ENCODE measurements around the gene KYAT1. TPM values are rescaled to one million over a fixed set of nuclear protein-coding genes. Genes with fewer than 3 reads are reported as not detected.
"Not testable (repeated sequence)": the region's sequence is repeated elsewhere in the genome, so short reads cannot be mapped to it uniquely, and the experiment has no call there.

Gene KYAT1
- total RNA-seq, 2 donors from 2014 or later = 4.8 to 5.7 TPM

DNA sequence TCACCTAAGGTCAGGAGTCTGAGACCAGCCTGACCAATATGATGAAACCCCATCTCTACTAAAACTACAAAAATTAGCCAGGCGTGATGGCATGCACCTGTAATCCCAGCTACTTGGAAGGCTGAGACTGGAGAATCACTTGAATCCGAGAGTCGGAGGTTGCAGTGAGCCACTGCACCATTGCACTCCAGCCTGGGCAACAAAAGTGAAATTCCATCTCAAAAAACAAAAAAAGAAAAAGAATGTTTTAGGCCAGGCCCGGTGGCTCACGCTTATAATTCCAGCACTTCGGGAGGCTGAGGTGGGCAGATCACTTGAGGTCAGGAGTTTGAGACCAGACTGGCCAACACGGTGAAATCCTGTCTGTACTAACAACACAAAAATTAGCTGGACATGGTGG, 23.3 kb downstream of the KYAT1 start:
- not testable (repeated sequence) for H3K4me3 Mint-ChIP-seq; DNase-seq; H3K9me3 ChIP-seq (ENCODE audit: control insufficient read depth, low read length, poor library complexity, severe bottlenecking); H3K27me3 Mint-ChIP-seq; H3K27ac Mint-ChIP-seq; H3K4me1 Mint-ChIP-seq; ATAC-seq; H3K36me3 Mint-ChIP-seq (ENCODE audit: low read depth)

DNA sequence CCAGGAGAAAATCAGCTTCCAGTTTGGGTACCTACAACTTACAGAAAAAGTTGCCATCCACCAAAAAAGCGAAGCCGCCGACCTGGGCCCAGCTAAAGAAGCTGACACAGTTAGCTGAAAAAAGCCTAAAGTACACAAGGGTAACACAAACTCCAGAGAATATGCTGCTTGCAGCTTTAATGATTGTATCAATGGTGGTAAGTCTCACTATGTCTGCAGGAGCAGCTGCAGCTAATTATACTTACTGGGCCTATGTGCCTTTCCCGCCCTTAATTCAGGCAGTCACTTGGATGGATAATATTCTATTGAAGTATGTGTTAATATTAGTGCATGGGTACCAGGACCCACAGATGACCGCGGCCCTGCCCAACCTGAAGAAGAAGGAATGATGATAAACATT, 27.3 kb downstream of the KYAT1 start:
- not testable (repeated sequence) for DNase-seq; H3K4me3 Mint-ChIP-seq; H3K27ac Mint-ChIP-seq; H3K4me1 Mint-ChIP-seq; H3K27me3 Mint-ChIP-seq; H3K36me3 Mint-ChIP-seq (ENCODE audit: low read depth); H3K9me3 ChIP-seq (ENCODE audit: control insufficient read depth, low read length, poor library complexity, severe bottlenecking); ATAC-seq

DNA sequence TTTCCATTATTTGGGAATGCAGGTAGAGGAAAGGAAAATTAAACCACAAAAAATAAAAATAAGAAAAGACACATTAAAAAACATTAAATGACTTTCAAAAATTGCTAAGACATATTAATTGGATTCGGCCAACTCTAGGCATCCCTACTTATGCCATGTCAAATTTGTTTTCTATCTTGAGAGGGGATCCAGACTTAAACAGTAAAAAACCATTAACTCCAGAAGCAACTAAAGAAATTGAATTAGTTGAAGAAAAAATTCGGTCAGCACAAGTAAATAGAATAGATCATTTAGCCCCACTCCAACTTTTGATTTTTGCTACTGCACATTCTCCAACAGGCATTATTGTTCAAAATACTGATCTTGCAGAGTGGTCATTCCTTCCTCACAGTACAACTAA, 29.1 kb downstream of the KYAT1 start:
- H3K36me3 Mint-ChIP-seq (ENCODE audit: low read depth); DNase-seq; H3K9me3 ChIP-seq (ENCODE audit: control insufficient read depth, low read length, poor library complexity, severe bottlenecking); H3K27me3 Mint-ChIP-seq; ATAC-seq; H3K27ac Mint-ChIP-seq; H3K4me3 Mint-ChIP-seq; H3K4me1 Mint-ChIP-seq: not testable (repeated sequence)

DNA sequence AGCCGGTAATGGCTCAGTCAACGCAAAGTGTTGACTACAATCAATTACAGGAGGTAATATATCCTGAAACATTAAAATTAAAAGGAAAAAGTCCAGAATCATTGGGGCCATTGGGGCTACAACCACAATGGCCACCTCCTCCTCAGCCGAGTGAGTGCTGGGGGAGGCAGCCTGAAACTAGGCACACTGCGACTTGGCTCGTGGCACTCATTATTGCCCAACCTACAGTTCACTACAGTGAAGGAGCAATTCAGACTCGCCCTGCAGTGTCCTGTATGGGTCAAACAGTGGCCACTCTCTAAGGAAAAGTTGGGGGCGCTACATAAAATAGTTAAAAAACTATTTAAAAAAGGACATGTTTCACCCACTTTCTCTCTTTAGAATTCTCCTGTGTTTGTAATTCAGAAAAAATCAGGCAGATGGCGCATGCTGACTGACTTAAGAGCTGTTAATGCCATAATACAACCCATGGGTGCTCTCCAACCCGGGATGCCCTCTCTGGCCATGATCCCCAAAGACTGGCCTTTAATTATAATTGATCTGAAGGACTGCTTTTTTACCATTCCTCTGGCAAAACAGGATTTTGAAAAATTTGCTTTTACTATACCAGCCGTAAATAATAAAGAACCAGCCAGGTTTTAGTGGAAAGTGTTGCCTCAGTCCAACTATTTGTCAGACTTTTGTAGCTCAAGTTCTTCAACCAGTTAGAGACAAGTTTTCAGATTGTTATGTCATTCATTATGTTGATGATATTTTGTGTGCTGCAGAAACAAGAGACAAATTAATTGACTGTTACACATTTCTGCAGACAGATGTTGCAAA, 29.8 kb downstream of the KYAT1 start:
- ATAC-seq; H3K27me3 Mint-ChIP-seq; H3K4me1 Mint-ChIP-seq; H3K9me3 ChIP-seq (ENCODE audit: control insufficient read depth, low read length, poor library complexity, severe bottlenecking); DNase-seq; H3K36me3 Mint-ChIP-seq (ENCODE audit: low read depth); H3K27ac Mint-ChIP-seq; H3K4me3 Mint-ChIP-seq: not testable (repeated sequence)

DNA sequence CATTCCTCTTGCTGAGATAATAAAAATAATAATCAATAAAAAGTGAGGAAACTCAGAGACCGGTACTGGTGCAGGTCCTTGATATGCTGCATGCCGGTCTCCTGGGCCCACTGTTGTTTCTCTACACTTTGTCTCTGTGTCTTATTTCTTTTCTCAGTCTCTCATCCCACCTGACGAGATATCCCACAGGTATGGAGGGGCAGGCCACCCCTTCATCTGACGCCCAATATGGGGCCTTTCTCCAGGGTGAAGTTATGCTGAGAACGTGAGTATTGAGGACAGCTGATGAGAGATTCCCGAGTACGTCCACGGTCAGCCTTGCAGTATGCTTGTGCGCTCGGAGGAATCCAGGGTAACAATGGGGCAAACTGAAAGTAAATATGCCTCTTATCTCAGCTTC, 30.7 kb downstream of the KYAT1 start:
- H3K27me3 Mint-ChIP-seq; H3K4me1 Mint-ChIP-seq; DNase-seq; H3K27ac Mint-ChIP-seq; H3K4me3 Mint-ChIP-seq; ATAC-seq; H3K9me3 ChIP-seq (ENCODE audit: control insufficient read depth, low read length, poor library complexity, severe bottlenecking); H3K36me3 Mint-ChIP-seq (ENCODE audit: low read depth): not testable (repeated sequence)

DNA sequence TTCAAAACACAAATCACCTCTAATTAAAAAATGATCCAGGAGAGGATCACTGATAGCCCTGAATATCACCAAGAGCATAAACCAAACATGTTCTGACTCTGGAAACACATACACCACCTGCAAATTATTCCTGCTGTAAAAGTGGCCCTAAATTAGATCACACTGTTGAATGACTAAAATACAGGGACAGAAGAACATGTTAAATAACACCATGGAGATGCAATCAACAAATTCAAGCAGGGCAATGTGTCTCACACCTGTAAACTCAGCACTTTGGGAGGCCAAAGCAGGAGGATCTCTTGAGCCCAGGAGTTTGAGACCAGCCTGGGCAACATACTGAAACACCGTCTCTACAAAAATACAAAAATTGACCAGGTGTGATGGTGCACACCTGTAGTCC, 33.9 kb downstream of the KYAT1 start:
- Mint-ChIP-seq H3K4me3 (no peak overlapping the region), H3K27ac (no peak overlapping the region), H3K27me3 (no peaks in the 10 kb centered on the region), H3K36me3 (ENCODE audit: low read depth) (no peaks in the 10 kb centered on the region), H3K4me1 (no peaks in the 10 kb centered on the region)
- H3K9me3 ChIP-seq (ENCODE audit: control insufficient read depth, low read length, poor library complexity, severe bottlenecking) = no peaks in the 10 kb centered on the region
- ATAC-seq (no peak), DNase-seq (no peak)

DNA sequence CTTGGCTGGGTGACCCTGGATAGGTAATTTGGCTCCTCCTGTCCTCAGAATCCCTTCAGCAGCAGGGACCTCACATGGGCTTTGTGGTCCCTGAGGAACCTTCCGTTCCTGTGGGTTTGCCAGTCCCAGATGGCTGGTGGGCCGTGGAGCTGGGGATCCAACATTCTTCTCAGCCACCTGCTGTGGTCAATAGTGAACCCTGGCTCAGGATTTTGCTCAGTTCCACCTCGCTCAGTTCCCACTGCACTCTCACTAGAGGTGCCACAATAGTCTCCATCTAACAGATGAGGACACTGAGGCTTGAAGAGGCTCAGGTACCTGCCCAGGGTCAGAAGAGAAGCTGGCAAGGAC, 35.1 kb downstream of the KYAT1 start:
- H3K9me3 ChIP-seq (ENCODE audit: control insufficient read depth, low read length, poor library complexity, severe bottlenecking) = no peaks in the 10 kb centered on the region
- no peak for ATAC-seq
- Mint-ChIP-seq H3K36me3 (ENCODE audit: low read depth) (peaks cover 2% of the 10 kb centered on the region), H3K27me3 (no peaks in the 10 kb centered on the region), H3K27ac (no peak overlapping the region), H3K4me3 (no peak overlapping the region), H3K4me1 (peaks cover 2% of the 10 kb centered on the region)
- no peak for DNase-seq

DNA sequence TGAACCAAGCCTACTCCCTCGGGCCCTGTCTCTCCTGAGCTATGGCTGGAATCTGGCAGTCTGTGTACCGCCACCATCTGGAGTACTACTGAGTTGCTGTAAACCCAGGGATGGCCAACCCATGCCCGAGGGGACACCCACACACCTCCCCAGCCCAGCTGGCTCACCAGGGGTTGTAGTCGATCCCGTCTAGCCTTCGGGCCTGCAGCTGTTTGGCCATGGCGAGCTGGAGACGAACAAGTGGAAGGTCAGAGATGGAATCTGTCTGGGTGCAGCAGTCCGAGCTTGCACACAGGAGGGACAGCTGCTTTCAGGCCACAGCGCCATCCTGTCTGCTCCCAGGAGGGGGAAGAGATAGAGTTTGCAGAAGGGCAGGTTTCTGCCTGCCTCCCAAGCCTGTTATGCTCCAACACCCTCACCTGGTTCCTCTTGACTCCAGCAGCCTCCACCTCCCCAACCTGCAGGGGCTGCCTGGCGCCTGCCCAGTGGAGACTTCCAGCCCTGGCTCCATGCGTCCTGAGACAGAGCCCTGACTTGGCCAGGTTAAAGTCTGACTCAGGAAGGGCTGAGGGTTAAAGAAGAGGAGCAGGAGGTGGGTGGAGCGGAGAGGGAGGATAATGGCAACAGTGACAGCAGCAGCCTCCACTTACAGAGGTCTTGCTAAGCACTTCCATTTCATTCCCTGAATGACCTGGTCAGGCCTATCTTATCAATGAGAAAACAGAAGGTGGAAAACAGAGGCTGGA, 36.4 kb downstream of the KYAT1 start:
- no peaks in the 10 kb centered on the region for H3K9me3 ChIP-seq (ENCODE audit: control insufficient read depth, low read length, poor library complexity, severe bottlenecking)
- H3K4me3 Mint-ChIP-seq = no peak overlapping the region
- no peak overlapping the region for H3K27ac Mint-ChIP-seq
- ATAC-seq (no peak), DNase-seq (no peak)
- H3K36me3 Mint-ChIP-seq (ENCODE audit: low read depth) = peaks cover 2% of the 10 kb centered on the region
- H3K27me3 Mint-ChIP-seq = no peaks in the 10 kb centered on the region
- peaks cover 2% of the 10 kb centered on the region for H3K4me1 Mint-ChIP-seq

DNA sequence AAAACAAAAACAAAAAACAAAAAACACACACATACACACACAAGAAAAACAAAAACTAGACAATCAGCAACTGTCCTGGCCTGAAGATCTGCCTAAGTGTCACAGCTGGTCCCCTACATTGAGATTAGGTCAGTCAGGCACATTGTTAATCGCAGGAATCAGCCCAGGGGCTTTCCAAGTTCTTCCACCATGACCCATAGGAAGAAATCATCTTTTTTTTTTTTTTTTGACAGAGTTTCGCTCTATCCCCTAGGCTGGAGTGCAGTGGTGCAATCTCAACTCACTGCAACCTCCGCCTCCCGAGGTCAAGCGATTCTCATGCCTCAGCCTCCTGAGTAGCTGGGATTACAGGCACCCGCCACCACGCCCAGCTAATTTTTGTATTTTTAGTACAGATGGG, 38.6 kb downstream of the KYAT1 start:
- not testable (repeated sequence) for H3K27ac Mint-ChIP-seq; H3K9me3 ChIP-seq (ENCODE audit: control insufficient read depth, low read length, poor library complexity, severe bottlenecking); H3K27me3 Mint-ChIP-seq; ATAC-seq; H3K4me1 Mint-ChIP-seq; DNase-seq; H3K4me3 Mint-ChIP-seq; H3K36me3 Mint-ChIP-seq (ENCODE audit: low read depth)

DNA sequence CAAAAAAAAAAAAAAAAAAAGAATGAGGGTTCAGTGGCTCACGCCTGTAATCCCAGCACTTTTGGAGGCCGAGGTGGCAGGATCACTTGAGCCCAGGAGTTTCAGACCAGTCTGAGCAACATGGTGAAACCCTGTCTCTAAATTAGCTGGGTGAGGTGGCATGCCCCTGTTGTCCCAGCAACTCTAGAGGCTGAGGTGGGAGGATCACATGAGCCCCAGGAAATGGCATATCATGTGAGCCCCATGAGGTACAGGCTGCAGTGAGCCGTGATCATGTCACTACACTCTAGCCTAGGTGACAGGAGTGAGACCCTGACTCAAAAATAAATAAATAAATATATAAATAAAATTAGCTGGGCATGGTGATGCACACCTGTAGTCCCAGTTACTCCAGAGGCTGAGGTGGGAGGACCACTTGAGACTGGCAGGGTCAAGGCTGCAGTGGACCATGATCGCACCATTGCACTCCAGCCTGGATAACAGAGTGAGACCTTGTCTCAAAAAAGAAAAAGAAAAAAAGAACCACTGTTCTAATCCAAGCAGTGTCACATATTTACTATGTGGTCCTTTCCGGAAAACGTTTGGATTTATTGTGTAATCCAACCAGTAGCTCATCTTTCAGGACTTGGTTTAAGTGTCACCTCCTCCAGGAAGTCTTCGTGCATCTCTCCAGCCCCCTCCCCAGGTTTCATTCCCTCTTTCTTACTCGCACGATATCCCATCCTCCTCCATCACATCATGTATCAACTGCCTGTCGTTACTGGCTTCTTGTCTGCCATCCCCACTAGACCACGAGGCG, 39.9 kb downstream of the KYAT1 start:
- ATAC-seq (no peak), DNase-seq (no peak)
- Mint-ChIP-seq H3K36me3 (ENCODE audit: low read depth) (peaks cover 5% of the 10 kb centered on the region), H3K27me3 (no peaks in the 10 kb centered on the region), H3K27ac (no peak overlapping the region), H3K4me3 (no peak overlapping the region), H3K4me1 (peaks cover 2% of the 10 kb centered on the region)
- no peaks in the 10 kb centered on the region for H3K9me3 ChIP-seq (ENCODE audit: control insufficient read depth, low read length, poor library complexity, severe bottlenecking)

DNA sequence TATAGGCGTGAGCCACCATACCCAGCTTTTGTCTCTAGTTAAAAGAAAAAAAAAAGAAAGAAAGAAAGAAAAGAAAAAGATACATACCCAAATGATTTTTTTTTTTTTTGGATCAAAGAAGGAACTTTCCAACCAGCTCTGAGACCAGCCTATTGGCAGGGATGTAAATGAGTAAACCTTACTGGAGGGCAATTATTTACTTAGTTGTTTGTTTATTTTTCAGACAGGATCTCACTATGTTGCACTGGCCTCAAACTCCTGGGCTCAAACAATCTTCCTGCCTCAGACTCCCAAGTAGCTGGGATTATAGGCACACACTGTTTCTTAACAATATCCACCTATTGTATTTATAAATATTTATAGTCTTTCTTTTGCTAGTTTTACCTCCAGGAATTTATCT, 41.2 kb downstream of the KYAT1 start:
- H3K4me1 Mint-ChIP-seq = peaks cover 2% of the 10 kb centered on the region

DNA sequence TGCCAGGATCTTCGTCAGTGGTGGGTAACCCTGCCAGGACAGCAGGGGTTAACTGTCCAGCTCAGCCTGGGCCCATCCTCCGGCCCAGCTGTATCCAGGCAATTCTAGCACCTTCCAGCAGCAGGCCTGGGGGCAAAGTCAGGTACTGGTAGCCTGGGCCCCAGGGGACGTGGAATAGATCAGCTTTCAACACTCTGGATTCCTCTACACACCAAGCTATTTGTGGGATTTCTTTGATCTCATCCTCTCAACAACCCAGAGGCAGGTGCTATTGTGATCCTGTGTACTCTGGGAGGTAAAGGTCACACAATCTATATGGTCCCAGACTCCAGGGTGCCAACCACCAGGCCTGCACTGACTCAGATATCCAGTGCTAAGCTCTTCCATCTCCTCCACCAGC, 43.4 kb downstream of the KYAT1 start:
- no peaks in the 10 kb centered on the region for H3K27me3 Mint-ChIP-seq
- no peaks in the 10 kb centered on the region for H3K9me3 ChIP-seq (ENCODE audit: control insufficient read depth, low read length, poor library complexity, severe bottlenecking)
- ATAC-seq (no peak), DNase-seq (no peak)
- H3K27ac Mint-ChIP-seq = no peak overlapping the region
- H3K4me3 Mint-ChIP-seq = no peak overlapping the region
- H3K36me3 Mint-ChIP-seq (ENCODE audit: low read depth) = peaks cover 5% of the 10 kb centered on the region
- H3K4me1 Mint-ChIP-seq = peaks cover 2% of the 10 kb centered on the region

More for the DNA sequence above, 41.2 kb downstream of the KYAT1 start:
- Mint-ChIP-seq H3K4me3 (no peak overlapping the region), H3K27ac (no peak overlapping the region), H3K36me3 (ENCODE audit: low read depth) (peaks cover 5% of the 10 kb centered on the region), H3K27me3 (no peaks in the 10 kb centered on the region)
- DNase-seq = no peak
- no peak for ATAC-seq
- H3K9me3 ChIP-seq (ENCODE audit: control insufficient read depth, low read length, poor library complexity, severe bottlenecking) = no peaks in the 10 kb centered on the region

DNA sequence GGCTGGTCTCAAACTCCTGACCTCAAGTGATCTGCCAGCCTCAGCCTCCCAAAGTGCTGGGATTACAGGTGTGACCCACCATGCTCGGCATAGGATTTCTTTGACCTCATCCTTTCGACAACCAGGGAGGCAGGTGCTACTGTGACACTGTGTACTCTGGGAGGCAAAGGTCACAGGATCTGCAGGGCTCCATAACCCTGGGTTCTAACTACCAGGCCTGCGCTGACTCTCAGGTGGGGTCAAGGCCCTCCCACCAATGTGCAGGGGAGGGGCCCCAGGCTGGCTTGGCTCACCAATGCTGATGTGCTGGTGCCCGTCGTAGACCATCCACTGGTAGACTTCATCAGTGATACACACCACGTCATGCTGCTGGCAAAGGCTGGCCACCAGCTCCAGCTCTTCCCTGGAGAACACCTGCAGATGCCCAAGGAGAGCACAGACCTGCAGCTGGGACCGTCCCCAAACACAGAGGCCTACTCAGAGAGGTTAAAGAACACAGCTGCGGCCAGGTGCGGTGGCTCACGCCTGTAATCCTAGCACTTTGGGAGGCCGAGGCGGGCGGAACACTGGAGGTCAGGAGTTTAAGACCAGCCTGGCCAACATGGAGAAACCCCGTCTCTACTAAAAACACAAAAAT, 45.1 kb downstream of the KYAT1 start:
- Mint-ChIP-seq H3K4me1 (no peaks in the 10 kb centered on the region), H3K27ac (peak overlapping the region; percentile 21), H3K27me3 (no peaks in the 10 kb centered on the region), H3K36me3 (ENCODE audit: low read depth) (peaks cover 3% of the 10 kb centered on the region), H3K4me3 (no peak overlapping the region)
- ATAC-seq = no peak
- H3K9me3 ChIP-seq (ENCODE audit: control insufficient read depth, low read length, poor library complexity, severe bottlenecking) = no peaks in the 10 kb centered on the region
- DNase-seq = no peak

All from T-helper 17 cell (primary cell).